PC-3 (cell line): ENCODE data around the gene ALG1. TPM values are rescaled to one million over a fixed set of nuclear protein-coding genes. Genes with fewer than 3 reads are reported as not detected.

Experiments used
- ATAC-seq: fragments of 200-7000 bp; cut with Tn5 transposase; 2 replicates; pipeline ENCODE4 v1.9.1; 2020; ENCODE audit warnings: mild to moderate bottlenecking, moderate library complexity
- BruUV-seq: library from RNA; stranded (reverse); fragments of 400-500 nt; replicated peaks from 2 replicates; lab custom pipeline; 2021; lab: Mats Ljungman, UMichigan
- CTCF ChIA-PET: fragments of 300-600 bp; sonication (Branson Sonifier 250); formaldehyde crosslinking; loops from one replicate; lab custom pipeline; 2022; ENCODE audit warnings: antibody characterized with exemption; lab: Charles Lee
- POLR2A ChIA-PET: fragments of 300-600 bp; sonication (Branson Sonifier 250); formaldehyde crosslinking; loops from one replicate; lab custom pipeline; 2022; ENCODE audit warnings: antibody characterized with exemption; ENCODE audit not compliant: unreplicated experiment; lab: Charles Lee
- DNase-seq: peaks from one replicate; pipeline ENCODE4 v3.0.0-alpha.2; 2015
- H2AFZ ChIP-seq: fragments of 300-600 bp; sonication (generic); 2 replicates; pipeline ENCODE4 v1.6.0; 2016; ENCODE audit warnings: antibody characterized with exemption, low read length
- H3F3A ChIP-seq: fragments of 300-600 bp; sonication (generic); one replicate; pipeline ENCODE4 v1.6.0; 2017; ENCODE audit warnings: antibody characterized with exemption, low read length, control low read depth, mild to moderate bottlenecking; ENCODE audit not compliant: unreplicated experiment
- H3K27ac ChIP-seq: fragments of 300-600 bp; sonication (generic); 2 replicates; pipeline ENCODE4 v1.5.1; 2016; ENCODE audit warnings: mild to moderate bottlenecking, low read length
- H3K27me3 ChIP-seq: fragments of 300-600 bp; sonication (generic); 2 replicates; pipeline ENCODE4 v1.6.1; 2016; ENCODE audit warnings: low read length, mixed read lengths
- H3K36me3 ChIP-seq: fragments of 300-600 bp; sonication (generic); 2 replicates; pipeline ENCODE4 v1.6.1; 2016; ENCODE audit warnings: low read depth, mixed run types, low read length, mixed read lengths
- H3K4me1 ChIP-seq: fragments of 300-600 bp; sonication (generic); 2 replicates; pipeline ENCODE4 v1.5.1; 2016; ENCODE audit warnings: low read length; ENCODE audit not compliant: insufficient read depth
- H3K4me2 ChIP-seq: fragments of 300-600 bp; sonication (generic); 2 replicates; pipeline ENCODE4 v1.6.0; 2016; ENCODE audit warnings: low read length
- H3K4me3 ChIP-seq: fragments of 300-600 bp; sonication (generic); 2 replicates; pipeline ENCODE4 v1.5.1; 2016; ENCODE audit warnings: mild to moderate bottlenecking, low read length, mixed read lengths
- H3K79me2 ChIP-seq: fragments of 300-600 bp; sonication (generic); 2 replicates; pipeline ENCODE4 v1.6.1; 2017; ENCODE audit warnings: low read length, mixed read lengths
- H3K9ac ChIP-seq: fragments of 300-600 bp; sonication (generic); 2 replicates; pipeline ENCODE4 v1.6.0; 2016; ENCODE audit warnings: mild to moderate bottlenecking, low read length
- H3K9me2 ChIP-seq: fragments of 300-600 bp; sonication (generic); replicated peaks from 2 replicates; pipeline ENCODE4 v1.6.1; 2016; ENCODE audit warnings: mixed run types, low read length, mixed read lengths
- H3K9me3 ChIP-seq: fragments of 300-600 bp; sonication (generic); 2 replicates; pipeline ENCODE4 v1.6.1; 2016; ENCODE audit warnings: low read length, mixed read lengths
- H4K20me1 ChIP-seq: fragments of 300-600 bp; sonication (generic); 2 replicates; pipeline ENCODE4 v1.6.1; 2016; ENCODE audit warnings: low read length, mixed read lengths
- EZH2 ChIP-seq: fragments of 300-600 bp; sonication (generic); IDR thresholded peaks from one replicate; pipeline ENCODE4 v1.6.1; 2017; ENCODE audit warnings: antibody characterized with exemption, mild to moderate bottlenecking, low read length; ENCODE audit not compliant: unreplicated experiment
- EZH2phosphoT487 ChIP-seq: fragments of 300-600 bp; sonication (generic); IDR thresholded peaks from 2 replicates; pipeline ENCODE4 v1.6.1; 2018; ENCODE audit warnings: mild to moderate bottlenecking, antibody characterized with exemption, low read length, borderline replicate concordance
- intact Hi-C: fragments of 100-400 bp; cut with micrococcal nuclease; formaldehyde crosslinking; loops from 2 replicates; pipeline ENCODE4 v1.9.0; 2023
- total RNA-seq: library from RNA; depleted of rRNA; stranded (reverse); fragments of >200 nt; gene quantifications from 2 replicates; pipeline ENCODE4 v1.2.3, GENCODE V29; 2014
- TF ChIP-seq, protein P1 (sequence below): fragments of 300-600 bp; sonication (generic); conservative IDR thresholded peaks from 2 replicates; pipeline ENCODE4 v1.5.1; 2017; ENCODE audit warnings: antibody characterized with exemption, low read depth, mild to moderate bottlenecking, low read length

Gene ALG1
- total RNA-seq, 1 experiment from 2014 or later = 29.7 TPM

DNA sequence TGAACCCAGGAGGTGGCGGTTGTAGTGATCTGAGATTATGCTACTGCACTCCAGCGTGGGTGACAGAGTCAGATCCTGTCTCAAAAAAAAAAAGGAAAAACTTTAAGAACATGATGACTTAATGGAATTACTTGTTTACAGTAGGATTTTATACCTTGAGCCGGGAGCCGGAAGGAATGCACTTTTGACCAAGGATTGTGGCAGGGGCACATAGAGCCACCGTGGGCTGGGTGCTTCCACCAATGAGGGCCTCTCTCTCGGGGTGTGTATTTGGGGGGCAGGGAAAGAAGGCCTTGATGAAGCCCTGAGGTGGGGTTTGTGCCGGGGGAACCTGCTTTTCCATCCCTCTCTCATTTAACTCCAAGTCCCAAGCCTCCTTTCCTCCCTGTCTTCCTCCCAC is 31.2 kb upstream of the ALG1 start:
- no peaks in the 10 kb centered on the region for H3K79me2 ChIP-seq
- DNase-seq (no peak), ATAC-seq (no peak)
- ChIA-PET CTCF (no interaction called here), POLR2A (no interaction called here)
- H3K27me3 ChIP-seq = no peaks in the 10 kb centered on the region
- H4K20me1 ChIP-seq = no peaks in the 10 kb centered on the region
- intact Hi-C loops = no loop called here
- H3K9me2 ChIP-seq = no peaks in the 10 kb centered on the region
- H2AFZ ChIP-seq = no peak overlapping the region
- no peak overlapping the region for H3K27ac ChIP-seq
- no peak overlapping the region for H3K9ac ChIP-seq
- H3K9me3 ChIP-seq = no peaks in the 10 kb centered on the region
- H3K4me1 ChIP-seq = peaks cover 9% of the 10 kb centered on the region
- H3K4me2 ChIP-seq = no peak overlapping the region
- H3F3A ChIP-seq = no peaks in the 10 kb centered on the region
- no peak overlapping the region for H3K4me3 ChIP-seq
- H3K36me3 ChIP-seq = no peaks in the 10 kb centered on the region
- TF ChIP-seq EZH2phosphoT487 = no peak
- TF ChIP-seq, protein P1, sequence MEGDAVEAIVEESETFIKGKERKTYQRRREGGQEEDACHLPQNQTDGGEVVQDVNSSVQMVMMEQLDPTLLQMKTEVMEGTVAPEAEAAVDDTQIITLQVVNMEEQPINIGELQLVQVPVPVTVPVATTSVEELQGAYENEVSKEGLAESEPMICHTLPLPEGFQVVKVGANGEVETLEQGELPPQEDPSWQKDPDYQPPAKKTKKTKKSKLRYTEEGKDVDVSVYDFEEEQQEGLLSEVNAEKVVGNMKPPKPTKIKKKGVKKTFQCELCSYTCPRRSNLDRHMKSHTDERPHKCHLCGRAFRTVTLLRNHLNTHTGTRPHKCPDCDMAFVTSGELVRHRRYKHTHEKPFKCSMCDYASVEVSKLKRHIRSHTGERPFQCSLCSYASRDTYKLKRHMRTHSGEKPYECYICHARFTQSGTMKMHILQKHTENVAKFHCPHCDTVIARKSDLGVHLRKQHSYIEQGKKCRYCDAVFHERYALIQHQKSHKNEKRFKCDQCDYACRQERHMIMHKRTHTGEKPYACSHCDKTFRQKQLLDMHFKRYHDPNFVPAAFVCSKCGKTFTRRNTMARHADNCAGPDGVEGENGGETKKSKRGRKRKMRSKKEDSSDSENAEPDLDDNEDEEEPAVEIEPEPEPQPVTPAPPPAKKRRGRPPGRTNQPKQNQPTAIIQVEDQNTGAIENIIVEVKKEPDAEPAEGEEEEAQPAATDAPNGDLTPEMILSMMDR = no peak
- TF ChIP-seq EZH2 = no peak
- BruUV-seq = no TSS peak

DNA sequence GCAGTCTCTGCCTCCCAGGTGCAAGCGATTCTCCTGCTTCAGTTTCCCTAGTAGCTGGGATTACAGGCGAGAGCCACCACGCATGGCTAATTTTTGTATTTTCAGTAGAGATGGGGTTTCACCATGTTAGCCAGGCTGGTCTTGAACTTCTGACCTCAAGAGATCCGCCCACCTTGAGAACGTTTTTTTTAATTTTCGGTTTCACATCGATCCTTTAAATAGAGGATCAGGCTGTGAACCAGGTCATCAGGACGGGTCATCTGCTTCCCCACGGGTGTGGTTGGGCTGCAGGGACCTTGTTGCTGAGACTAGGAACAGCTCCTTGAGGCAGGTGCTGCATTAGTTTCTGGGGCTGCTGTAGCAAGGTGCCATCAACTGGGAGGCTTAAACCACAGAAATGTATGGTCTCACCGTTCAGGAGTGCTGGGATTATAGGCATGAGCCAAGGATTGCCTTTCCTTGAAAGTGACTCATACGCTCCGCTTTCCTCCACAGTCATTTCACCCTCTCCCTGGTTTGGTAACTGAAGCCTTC is 30.0 kb upstream of the ALG1 start:
- ATAC-seq = peak; percentile 90
- Histone ChIP-seq H3K27me3 (no peaks in the 10 kb centered on the region), H4K20me1 (no peaks in the 10 kb centered on the region), H3K4me3 (no peak overlapping the region), H3K9ac (no peak overlapping the region), H3K4me2 (no peak overlapping the region), H3K9me3 (no peaks in the 10 kb centered on the region), H2AFZ (no peak overlapping the region), H3K79me2 (no peaks in the 10 kb centered on the region), H3F3A (no peaks in the 10 kb centered on the region), H3K36me3 (no peaks in the 10 kb centered on the region), H3K9me2 (no peaks in the 10 kb centered on the region), H3K4me1 (peaks cover 9% of the 10 kb centered on the region), H3K27ac (no peak overlapping the region)
- TF ChIP-seq EZH2 (no peak), EZH2phosphoT487 (no peak)
- TF ChIP-seq, protein P1 = no peak
- intact Hi-C loops = no loop called here
- no TSS peak for BruUV-seq
- ChIA-PET POLR2A (no interaction called here), CTCF (no interaction called here)
- DNase-seq = peak; percentile 68

DNA sequence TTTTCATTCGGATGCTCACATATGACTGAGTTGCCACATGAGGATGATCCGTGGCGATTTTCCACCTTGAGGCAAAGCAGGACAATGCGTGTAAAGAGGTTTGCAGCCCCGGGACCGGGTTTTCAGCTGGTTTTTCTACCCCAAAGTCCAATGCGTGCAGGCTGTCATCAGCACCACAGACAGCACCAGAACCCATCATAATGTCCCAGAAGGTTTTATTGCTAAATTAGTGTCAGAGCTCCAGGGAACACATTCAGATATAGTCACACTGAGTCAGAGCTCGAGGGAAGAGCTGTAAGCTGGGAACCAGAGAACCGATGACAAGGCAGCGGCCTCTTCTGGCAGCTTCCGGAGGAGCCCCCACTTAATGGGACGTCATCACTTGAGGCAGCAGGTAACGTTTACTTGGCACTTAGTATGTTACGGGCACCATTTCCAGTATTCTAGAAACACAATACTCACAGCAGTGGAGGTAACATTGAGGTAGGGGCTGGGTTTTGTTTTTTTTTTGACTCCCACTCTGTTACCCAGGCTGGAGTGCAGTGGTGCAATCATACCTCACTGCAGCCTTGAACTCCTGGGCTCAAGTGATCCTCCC is 29.0 kb upstream of the ALG1 start:
- no peak for TF ChIP-seq EZH2phosphoT487
- TF ChIP-seq, protein P1 = no peak
- no peak for TF ChIP-seq EZH2

More for the DNA sequence above, 29.0 kb upstream of the ALG1 start:
- DNase-seq = peak; percentile 39
- no peaks in the 10 kb centered on the region for H3K9me3 ChIP-seq
- no peak for ATAC-seq
- no peak overlapping the region for H3K4me3 ChIP-seq
- no peak overlapping the region for H3K4me2 ChIP-seq
- ChIA-PET POLR2A (no interaction called here), CTCF (interaction anchor here (0.6 kb wide), 1 partner anchor 274 kb away, joined by 3 read pairs; no protein-coding TSS in a partner anchor)
- no peaks in the 10 kb centered on the region for H3K79me2 ChIP-seq
- H2AFZ ChIP-seq = no peak overlapping the region
- H3K27me3 ChIP-seq = no peaks in the 10 kb centered on the region
- H3F3A ChIP-seq = no peaks in the 10 kb centered on the region
- no peaks in the 10 kb centered on the region for H3K9me2 ChIP-seq
- peaks cover 9% of the 10 kb centered on the region for H3K4me1 ChIP-seq
- no peaks in the 10 kb centered on the region for H3K36me3 ChIP-seq
- BruUV-seq = no TSS peak
- intact Hi-C loops = no loop called here
- no peak overlapping the region for H3K27ac ChIP-seq
- no peaks in the 10 kb centered on the region for H4K20me1 ChIP-seq
- H3K9ac ChIP-seq = no peak overlapping the region
